BE2C (cell line): Measurements from ENCODE around the gene COL24A1.

Source experiments
- DNase-seq: peaks from one replicate; pipeline ENCODE4 v3.0.0-alpha.2; 2020
- H3K27me3 ChIP-seq: fragments of 250-450 bp; sonication (Bioruptor Pico); 2 replicates; pipeline ENCODE4 v1.5.1; 2020; ENCODE audit warnings: mild to moderate bottlenecking
- H3K36me3 ChIP-seq: fragments of 250-450 bp; sonication (Bioruptor Pico); 2 replicates; pipeline ENCODE4 v1.5.1; 2020; ENCODE audit warnings: mild to moderate bottlenecking
- H3K4me1 ChIP-seq: fragments of 250-450 bp; sonication (Bioruptor Pico); 2 replicates; pipeline ENCODE4 v1.5.1; 2020
- H3K4me3 ChIP-seq: 2 replicates; pipeline ENCODE4 v1.5.1; 2011; ENCODE audit warnings: low read depth, low read length
- H3K9me3 ChIP-seq: fragments of 250-450 bp; sonication (Bioruptor Pico); 2 replicates; pipeline ENCODE4 v1.5.1; 2020
- CTCF ChIP-seq: IDR thresholded peaks from 2 replicates; pipeline ENCODE4 v1.5.1; 2012; ENCODE audit warnings: mild to moderate bottlenecking, low read depth, low read length

The COL24A1 gene

DNA sequence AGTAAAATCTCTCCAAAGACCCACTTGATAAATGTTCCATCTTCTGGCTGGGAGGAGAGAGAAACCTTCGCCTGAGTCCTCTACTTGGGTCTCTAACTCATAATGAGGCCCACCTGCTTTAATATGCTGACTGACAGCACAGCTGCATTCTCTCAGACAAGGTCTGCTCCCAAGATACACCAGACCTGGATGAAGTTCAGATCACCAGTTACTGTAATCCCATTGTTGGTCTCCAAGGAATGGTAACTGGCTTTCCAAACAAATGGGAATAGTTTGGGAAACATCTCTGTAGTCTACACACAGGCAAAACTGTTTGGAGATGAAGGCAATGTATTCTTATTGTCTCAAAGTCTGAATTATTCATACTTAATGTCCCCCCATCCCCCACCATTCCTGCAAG, 27.9 kb upstream of the COL24A1 start:
- Histone ChIP-seq H3K9me3 (no peaks in the 10 kb centered on the region), H3K27me3 (no peaks in the 10 kb centered on the region), H3K4me1 (no peaks in the 10 kb centered on the region), H3K4me3 (no peak overlapping the region), H3K36me3 (no peaks in the 10 kb centered on the region)
- DNase-seq = no peak
- no peak for TF ChIP-seq CTCF

DNA sequence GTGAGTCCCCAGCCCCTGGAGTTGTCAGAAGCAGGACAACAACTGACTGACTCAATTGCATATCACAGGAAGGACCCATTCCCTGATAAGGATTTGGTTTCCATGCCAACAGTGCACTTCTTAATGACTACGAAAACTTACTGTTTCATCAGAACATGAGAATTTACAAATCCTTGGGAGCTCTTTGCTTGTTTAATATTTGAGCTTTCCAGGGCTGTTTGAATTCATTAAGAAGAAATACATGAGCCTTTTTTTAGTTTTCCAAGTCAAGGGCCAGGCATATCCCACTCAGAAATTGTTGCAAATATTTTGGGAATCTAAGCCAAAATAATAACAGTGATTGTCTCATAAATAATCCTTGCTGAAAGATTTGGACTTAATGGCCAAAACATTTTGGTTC, 27.2 kb upstream of the COL24A1 start:
- Histone ChIP-seq H3K9me3 (no peaks in the 10 kb centered on the region), H3K27me3 (no peaks in the 10 kb centered on the region), H3K4me1 (no peaks in the 10 kb centered on the region), H3K4me3 (no peak overlapping the region), H3K36me3 (no peaks in the 10 kb centered on the region)
- no peak for TF ChIP-seq CTCF
- no peak for DNase-seq

- no peaks in the 10 kb centered on the region for H3K27me3 ChIP-seq
- H3K36me3 ChIP-seq = no peaks in the 10 kb centered on the region
- no peak for DNase-seq
- no peak overlapping the region for H3K4me3 ChIP-seq
- H3K9me3 ChIP-seq = no peaks in the 10 kb centered on the region
- TF ChIP-seq CTCF = no peak
- no peaks in the 10 kb centered on the region for H3K4me1 ChIP-seq
Measured at GRCh38 chr1:86176226-86176625, 19.7 kb upstream of the COL24A1 start.

GRCh38 chr1:86175756-86176155, 19.2 kb upstream of the COL24A1 start:
- Histone ChIP-seq H3K4me3 (no peak overlapping the region), H3K27me3 (no peaks in the 10 kb centered on the region), H3K36me3 (no peaks in the 10 kb centered on the region), H3K9me3 (no peaks in the 10 kb centered on the region), H3K4me1 (no peaks in the 10 kb centered on the region)
- TF ChIP-seq CTCF = no peak
- no peak for DNase-seq

DNA sequence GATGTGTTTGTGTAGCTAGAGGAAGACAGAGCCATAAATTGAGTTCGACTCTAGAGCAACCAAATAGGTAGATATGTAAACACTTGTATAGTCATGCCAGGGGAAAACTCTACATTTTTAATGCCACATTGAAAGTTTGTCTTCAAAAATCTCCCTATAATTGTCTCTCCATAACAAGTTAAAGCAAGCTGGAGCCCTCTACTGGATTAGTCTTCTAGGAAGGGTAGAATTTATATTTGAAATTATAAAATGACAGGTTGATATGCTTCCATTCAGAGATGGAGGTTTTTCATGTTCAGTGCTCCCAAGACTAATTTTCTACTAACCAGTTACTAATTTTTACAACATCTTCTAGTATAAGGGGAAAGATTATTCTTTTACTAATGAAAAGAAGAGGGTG, 13.1 kb upstream of the COL24A1 start:
- H3K4me1 ChIP-seq = no peaks in the 10 kb centered on the region
- H3K4me3 ChIP-seq = no peak overlapping the region
- H3K27me3 ChIP-seq = no peaks in the 10 kb centered on the region
- no peaks in the 10 kb centered on the region for H3K36me3 ChIP-seq
- no peak for TF ChIP-seq CTCF
- DNase-seq = no peak
- no peaks in the 10 kb centered on the region for H3K9me3 ChIP-seq

DNA sequence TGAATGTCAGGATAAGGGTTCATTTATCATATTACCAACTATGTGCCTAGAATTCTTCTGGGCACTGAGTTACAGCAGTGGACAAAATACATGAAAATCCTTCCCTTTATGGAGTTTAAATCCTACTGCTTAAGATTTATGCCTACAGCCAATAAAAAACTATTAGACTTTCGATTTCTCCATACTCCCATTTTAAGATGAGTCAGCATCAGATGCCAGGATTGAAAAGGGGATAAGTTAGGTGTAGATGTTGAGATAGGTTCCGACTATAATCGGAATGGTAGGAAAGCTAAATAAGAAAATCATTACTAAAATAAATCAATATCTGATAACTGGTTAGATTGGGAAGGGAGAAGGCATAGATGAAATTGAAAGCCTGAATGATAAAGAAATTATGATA, 3.2 kb upstream of the COL24A1 start:
- no peak for TF ChIP-seq CTCF
- H3K4me1 ChIP-seq = no peaks in the 10 kb centered on the region
- H3K4me3 ChIP-seq = no peak overlapping the region
- H3K27me3 ChIP-seq = peaks cover 21% of the 10 kb centered on the region
- no peaks in the 10 kb centered on the region for H3K36me3 ChIP-seq
- no peak for DNase-seq
- H3K9me3 ChIP-seq = no peaks in the 10 kb centered on the region
